ENCODE results near the gene ARID4B. TPM values are rescaled to one million over a fixed set of nuclear protein-coding genes. Genes with fewer than 3 reads are reported as not detected.

The ARID4B gene
- total and polyA plus RNA-seq, 2 donors (not counting 3 experiments of a cell fraction or from before 2014, with no cell fraction given), result 6.7 to 40.7 TPM

GRCh38 chr1:235254721-235255120 is 73.3 kb downstream of the ARID4B start:
- Histone ChIP-seq H3K4me3 (replicated peaks in 1 of 3; ENCODE audit: insufficient read depth in 1 of 3, low read depth in 1 of 3, low read length in 3 of 3) (no peak overlapping the region), H3K4me2 (ENCODE audit: insufficient read depth, low read length) (no peak overlapping the region), H3K9ac (replicated peaks; ENCODE audit: extremely low read depth, insufficient read depth, low read length) (no peak overlapping the region), H4K20me1 (replicated peaks; ENCODE audit: control insufficient read depth, extremely low read depth, insufficient read depth, low read length) (peaks cover 4% of the 10 kb centered on the region), H3K9me3 (replicated peaks; ENCODE audit: control insufficient read depth, insufficient read depth, low read length) (no peaks in the 10 kb centered on the region), H3K79me2 (ENCODE audit: control insufficient read depth, insufficient read depth, low read length) (peaks cover 18% of the 10 kb centered on the region), H3K27me3 (ENCODE audit: control insufficient read depth in 2 of 2, insufficient read depth in 2 of 2, low read length in 2 of 2) (no peaks in the 10 kb centered on the region), H2AFZ (ENCODE audit: low read depth, low read length) (no peak overlapping the region), H3K36me3 (ENCODE audit: control insufficient read depth in 2 of 2, extremely low read depth in 1 of 2, insufficient read depth in 2 of 2, low read length in 2 of 2) (peaks cover 4% of the 10 kb centered on the region in 2 experiments), H3K4me1 (ENCODE audit: control insufficient read depth, extremely low read depth, insufficient read depth, low read length) (no peaks in the 10 kb centered on the region), H3K27ac (ENCODE audit: insufficient read depth, low read depth, low read length) (no peak overlapping the region), H3K9me1 (replicated peaks; ENCODE audit: control insufficient read depth, extremely low read depth, insufficient read depth, low read length) (no peaks in the 10 kb centered on the region)
- intact Hi-C loops (cut with micrococcal nuclease) (loop anchor here (5.0 kb wide), 1 partner anchor 248 kb away; the partner anchor contains the start of gene B3GALNT2), dilution Hi-C loops (cut with MboI; ENCODE audit: extremely low pct_ligation_motif_present, low sequenced_read_pairs) (no loop called here)
- TF ChIP-seq MYC (IDR thresholded peaks at IDR 0.05; ENCODE audit: low read depth, low read length), result no peak
- TF ChIP-seq POLR2AphosphoS5 (IDR thresholded peaks at IDR 0.05; ENCODE audit: insufficient read depth, low read depth, low read length), result no peak
- TF ChIP-seq CTCF (IDR thresholded peaks at IDR 0.05; ENCODE audit: extremely low read depth in 1 of 2, insufficient read depth in 1 of 2, low read depth in 1 of 2, low read length in 2 of 2), result no peak
- TF ChIP-seq FOS (IDR thresholded peaks at IDR 0.05; ENCODE audit: borderline replicate concordance, insufficient read depth, low read length), result no peak
- no peak for TF ChIP-seq GATA2 (IDR thresholded peaks at IDR 0.05; ENCODE audit: insufficient read depth, insufficient read length, low read depth, low read length)
- TF ChIP-seq POLR2A (IDR thresholded peaks at IDR 0.05; ENCODE audit: low read depth, low read length), result no peak
- TF ChIP-seq JUN (IDR thresholded peaks at IDR 0.05; ENCODE audit: borderline replicate concordance, insufficient read depth, insufficient read length, low read depth), result no peak
- TF ChIP-seq EZH2 (IDR thresholded peaks at IDR 0.05; ENCODE audit: borderline replicate concordance, low read depth, low read length, severe bottlenecking), result no peak
- TF ChIP-seq MAX (IDR thresholded peaks at IDR 0.05; ENCODE audit: insufficient read depth, insufficient read length), result no peak
- BruUV-seq (replicated peaks), result no TSS peak
- POLR2A ChIA-PET, result interaction anchor here (0.6 kb wide), 1 partner anchor 109 kb away, joined by 7 read pairs; no protein-coding TSS in a partner anchor
- FAIRE-seq (no peak), DNase-seq (ENCODE audit: low read depth, low spot score) (no peak)
- CTCF ChIA-PET, result interaction anchor here (0.6 to 2.7 kb wide), 2 partner anchors 16 to 162 kb away, joined by 3 to 25 read pairs; no protein-coding TSS in a partner anchor
